WTC11 (cell line): Measurements from ENCODE around the gene OSCP1. TPM values are rescaled to one million over a fixed set of nuclear protein-coding genes. Genes with fewer than 3 reads are reported as not detected.

Experiments
- ATAC-seq: fragments of 200-7000 bp; cut with Tn5 transposase; 2 replicates; pipeline ENCODE4 v1.10.0; 2021; ENCODE audit warnings: mild to moderate bottlenecking, moderate library complexity
- CTCF ChIA-PET: fragments of 300-600 bp; sonication (Branson Sonifier 250); formaldehyde crosslinking; loops from one replicate; lab custom pipeline; 2021; ENCODE audit warnings: antibody characterized with exemption; lab: Charles Lee
- POLR2A ChIA-PET: fragments of 350-600 bp; sonication (Branson Sonifier 250); formaldehyde crosslinking; loops from one replicate; lab custom pipeline; 2021; ENCODE audit warnings: antibody characterized with exemption; lab: Charles Lee
- DNase-seq: peaks from one replicate; pipeline ENCODE4 v3.0.0; 2021; ENCODE audit warnings: low spot score
- H3K27ac Mint-ChIP-seq: 2 replicates; pipeline ENCODE4 v1.8.0; 2021; ENCODE audit warnings: mixed read lengths
- H3K27me3 Mint-ChIP-seq: 2 replicates; pipeline ENCODE4 v1.8.0; 2021; ENCODE audit warnings: low read depth, mild to moderate bottlenecking, moderate library complexity, mixed read lengths
- H3K36me3 Mint-ChIP-seq: 2 replicates; pipeline ENCODE4 v1.8.0; 2021; ENCODE audit warnings: mixed read lengths
- H3K4me1 Mint-ChIP-seq: 2 replicates; pipeline ENCODE4 v1.8.0; 2022; ENCODE audit warnings: mixed read lengths
- H3K4me3 Mint-ChIP-seq: 2 replicates; pipeline ENCODE4 v1.8.0; 2021; ENCODE audit warnings: mild to moderate bottlenecking, moderate library complexity, mixed read lengths
- H3K9me3 Mint-ChIP-seq: 2 replicates; pipeline ENCODE4 v1.8.0; 2021; ENCODE audit warnings: mixed read lengths
- CBFB ChIP-seq: sonication (generic); formaldehyde crosslinking; IDR thresholded peaks from 2 replicates; pipeline ENCODE4 v1.8.1; 2022; ENCODE audit warnings: mild to moderate bottlenecking, low read depth, missing genetic modification reagents
- CREB1 ChIP-seq: sonication (generic); formaldehyde crosslinking; IDR thresholded peaks from 2 replicates; pipeline ENCODE4 v1.8.0; 2023; ENCODE audit warnings: mild to moderate bottlenecking, missing genetic modification reagents
- FOXP1 ChIP-seq: sonication (generic); formaldehyde crosslinking; IDR thresholded peaks from 2 replicates; pipeline ENCODE4 v1.8.0; 2022; ENCODE audit warnings: missing genetic modification reagents, mild to moderate bottlenecking, moderate library complexity, borderline replicate concordance
- GABPB1 ChIP-seq: sonication (generic); formaldehyde crosslinking; IDR thresholded peaks from 2 replicates; pipeline ENCODE4 v1.8.1; 2023; ENCODE audit warnings: mild to moderate bottlenecking, missing genetic modification reagents
- GRHL2 ChIP-seq: fragments of 250-450 bp; sonication (Bioruptor Pico); IDR thresholded peaks from 2 replicates; pipeline ENCODE4 v1.8.0; 2022; ENCODE audit warnings: mild to moderate bottlenecking, moderate library complexity; ENCODE audit not compliant: insufficient replicate concordance, severe bottlenecking
- HMGA2 ChIP-seq: fragments of 250-450 bp; sonication (Bioruptor Pico); IDR thresholded peaks from 2 replicates; pipeline ENCODE4 v1.4.0; 2021; ENCODE audit warnings: mild to moderate bottlenecking, moderate library complexity
- IRF2 ChIP-seq: sonication (generic); formaldehyde crosslinking; IDR thresholded peaks from 2 replicates; pipeline ENCODE4 v1.8.0; 2022; ENCODE audit warnings: low read depth, missing genetic modification reagents, borderline replicate concordance
- MXD4 ChIP-seq: fragments of 250-450 bp; sonication (Bioruptor Pico); IDR thresholded peaks from 2 replicates; pipeline ENCODE4 v1.8.0; 2021; ENCODE audit warnings: mild to moderate bottlenecking, moderate library complexity, borderline replicate concordance
- NFATC4 ChIP-seq: fragments of 250-450 bp; sonication (Bioruptor Pico); IDR thresholded peaks from 2 replicates; pipeline ENCODE4 v1.9.0; 2021; ENCODE audit warnings: mild to moderate bottlenecking
- NR3C1 ChIP-seq: sonication (generic); formaldehyde crosslinking; conservative IDR thresholded peaks from 2 replicates; pipeline ENCODE4 v1.8.1; 2023; ENCODE audit warnings: low read depth, mild to moderate bottlenecking, missing genetic modification reagents
- RORB ChIP-seq: fragments of 250-450 bp; sonication (Bioruptor Pico); IDR thresholded peaks from 2 replicates; pipeline ENCODE4 v1.9.0; 2021; ENCODE audit warnings: mild to moderate bottlenecking
- SP1 ChIP-seq: sonication (generic); formaldehyde crosslinking; conservative IDR thresholded peaks from 2 replicates; pipeline ENCODE4 v1.8.1; 2022; ENCODE audit warnings: missing genetic modification reagents
- TP53 ChIP-seq: sonication (generic); formaldehyde crosslinking; IDR thresholded peaks from 2 replicates; pipeline ENCODE4 v1.8.1; 2023; ENCODE audit warnings: mild to moderate bottlenecking, missing genetic modification reagents
- ZNF121 ChIP-seq: sonication (generic); formaldehyde crosslinking; IDR thresholded peaks from 2 replicates; pipeline ENCODE4 v1.8.0; 2023; ENCODE audit warnings: missing genetic modification reagents
- ZNF396 ChIP-seq: fragments of 250-450 bp; sonication (Bioruptor Pico); IDR thresholded peaks from 2 replicates; pipeline ENCODE4 v1.8.0; 2021; ENCODE audit warnings: mild to moderate bottlenecking, moderate library complexity, borderline replicate concordance
- total RNA-seq: library from RNA; stranded (reverse); gene quantifications from 3 replicates; pipeline ENCODE4 v1.2.3, GENCODE V29; 2021
- TF ChIP-seq, protein P1 (sequence below): fragments of 200-600 bp; IDR thresholded peaks from 2 replicates; pipeline ENCODE4 v1.8.0; 2022; ENCODE audit warnings: antibody characterized with exemption
- TF ChIP-seq, protein P2 (sequence below): sonication (generic); formaldehyde crosslinking; IDR thresholded peaks from 2 replicates; pipeline ENCODE4 v1.8.1; 2023; ENCODE audit warnings: mild to moderate bottlenecking, missing genetic modification reagents, moderate library complexity
- TF ChIP-seq, protein P3 (sequence below): sonication (generic); formaldehyde crosslinking; IDR thresholded peaks from 2 replicates; pipeline ENCODE4 v1.8.0; 2022; ENCODE audit warnings: mild to moderate bottlenecking, missing genetic modification reagents
- TF ChIP-seq, protein P4 (sequence below): sonication (generic); formaldehyde crosslinking; IDR thresholded peaks from 2 replicates; pipeline ENCODE4 v1.8.1; 2023; ENCODE audit warnings: mild to moderate bottlenecking, moderate library complexity, missing genetic modification reagents
- TF ChIP-seq, protein P5 (sequence below): sonication (generic); formaldehyde crosslinking; IDR thresholded peaks from 2 replicates; pipeline ENCODE4 v1.8.1; 2022; ENCODE audit warnings: low read depth, missing genetic modification reagents, borderline replicate concordance
- TF ChIP-seq, protein P6 (sequence below): fragments of 250-450 bp; sonication (Bioruptor Pico); conservative IDR thresholded peaks from 2 replicates; pipeline ENCODE4 v1.9.0; 2021; ENCODE audit warnings: mild to moderate bottlenecking

The OSCP1 gene
- total RNA-seq, 1 experiment from 2014 or later, result 1.7 TPM

DNA sequence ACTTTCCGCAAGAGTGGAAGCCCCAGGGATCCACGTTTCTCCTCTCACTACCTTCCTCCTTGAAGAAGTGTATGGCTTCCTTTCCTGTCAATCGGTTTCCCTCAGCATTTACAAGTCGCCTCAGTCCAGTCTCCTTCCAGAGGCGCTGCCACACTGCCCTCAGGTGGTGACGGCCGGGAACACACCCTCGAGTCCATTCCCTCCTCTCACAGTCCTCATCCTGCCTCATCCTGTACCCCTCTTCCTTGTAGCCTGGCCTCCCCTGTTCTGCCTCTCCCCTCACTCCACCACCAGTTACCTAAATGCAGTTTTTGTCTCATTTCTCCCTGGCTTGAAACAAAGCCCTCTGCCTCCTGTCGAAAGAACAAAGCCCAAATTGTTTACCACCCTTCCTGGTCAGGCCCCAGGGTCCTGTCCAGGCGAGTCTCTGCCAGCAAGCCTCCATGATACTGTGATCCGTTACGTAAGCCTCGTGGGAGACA is 29.4 kb downstream of the OSCP1 start:
- peak; percentile 98 for ATAC-seq
- TF ChIP-seq NFATC4, result no peak
- TF ChIP-seq, protein P1, sequence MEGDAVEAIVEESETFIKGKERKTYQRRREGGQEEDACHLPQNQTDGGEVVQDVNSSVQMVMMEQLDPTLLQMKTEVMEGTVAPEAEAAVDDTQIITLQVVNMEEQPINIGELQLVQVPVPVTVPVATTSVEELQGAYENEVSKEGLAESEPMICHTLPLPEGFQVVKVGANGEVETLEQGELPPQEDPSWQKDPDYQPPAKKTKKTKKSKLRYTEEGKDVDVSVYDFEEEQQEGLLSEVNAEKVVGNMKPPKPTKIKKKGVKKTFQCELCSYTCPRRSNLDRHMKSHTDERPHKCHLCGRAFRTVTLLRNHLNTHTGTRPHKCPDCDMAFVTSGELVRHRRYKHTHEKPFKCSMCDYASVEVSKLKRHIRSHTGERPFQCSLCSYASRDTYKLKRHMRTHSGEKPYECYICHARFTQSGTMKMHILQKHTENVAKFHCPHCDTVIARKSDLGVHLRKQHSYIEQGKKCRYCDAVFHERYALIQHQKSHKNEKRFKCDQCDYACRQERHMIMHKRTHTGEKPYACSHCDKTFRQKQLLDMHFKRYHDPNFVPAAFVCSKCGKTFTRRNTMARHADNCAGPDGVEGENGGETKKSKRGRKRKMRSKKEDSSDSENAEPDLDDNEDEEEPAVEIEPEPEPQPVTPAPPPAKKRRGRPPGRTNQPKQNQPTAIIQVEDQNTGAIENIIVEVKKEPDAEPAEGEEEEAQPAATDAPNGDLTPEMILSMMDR, result peak; percentile 88
- H3K4me3 Mint-ChIP-seq, result no peak overlapping the region
- H3K9me3 Mint-ChIP-seq, result no peaks in the 10 kb centered on the region
- DNase-seq, result peak; percentile 97
- H3K27me3 Mint-ChIP-seq, result no peaks in the 10 kb centered on the region; the same call in 1 of the 2 replicates
- POLR2A ChIA-PET, result no interaction called here
- H3K4me1 Mint-ChIP-seq, result peaks cover 11% of the 10 kb centered on the region
- CTCF ChIA-PET, result interaction anchor here (1.4 kb wide), 1 partner anchor 78 kb away, joined by 10 read pairs; no protein-coding TSS in a partner anchor
- peak overlapping the region; percentile 80 for H3K27ac Mint-ChIP-seq
- H3K36me3 Mint-ChIP-seq, result no peaks in the 10 kb centered on the region

DNA sequence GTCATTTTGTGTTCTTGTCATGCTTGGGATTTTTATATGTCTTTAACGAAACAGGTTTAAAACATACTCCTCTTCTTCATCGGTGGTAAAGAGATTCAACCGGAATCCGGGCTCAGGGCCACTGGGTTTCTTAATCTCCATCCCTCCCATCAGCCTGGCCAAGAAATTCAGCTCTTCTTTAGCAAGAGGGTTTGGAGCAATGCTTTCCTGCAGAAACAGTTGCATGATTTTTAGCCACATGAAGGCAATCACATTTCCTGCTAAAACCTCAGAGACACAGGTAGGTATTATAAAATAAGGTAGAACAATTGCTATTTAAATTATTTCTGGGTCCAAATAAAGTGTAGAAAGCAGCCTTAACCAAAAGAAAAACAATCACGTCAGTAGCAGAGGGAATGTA is 29.8 kb downstream of the OSCP1 start:
- Mint-ChIP-seq H3K27ac (no peak overlapping the region; the same call in 1 of the 2 replicates), H3K9me3 (no peaks in the 10 kb centered on the region), H3K36me3 (no peaks in the 10 kb centered on the region), H3K4me1 (peaks cover 11% of the 10 kb centered on the region), H3K4me3 (no peak overlapping the region), H3K27me3 (no peaks in the 10 kb centered on the region)
- ChIA-PET CTCF (interaction anchor here (0.9 to 2.1 kb wide), 5 partner anchors 51 to 271 kb away, joined by 3 to 12 read pairs (median 5); partner anchors contain the start of gene TRAPPC3), POLR2A (no interaction called here)
- ATAC-seq (no peak), DNase-seq (no peak)
- TF ChIP-seq, protein P2, sequence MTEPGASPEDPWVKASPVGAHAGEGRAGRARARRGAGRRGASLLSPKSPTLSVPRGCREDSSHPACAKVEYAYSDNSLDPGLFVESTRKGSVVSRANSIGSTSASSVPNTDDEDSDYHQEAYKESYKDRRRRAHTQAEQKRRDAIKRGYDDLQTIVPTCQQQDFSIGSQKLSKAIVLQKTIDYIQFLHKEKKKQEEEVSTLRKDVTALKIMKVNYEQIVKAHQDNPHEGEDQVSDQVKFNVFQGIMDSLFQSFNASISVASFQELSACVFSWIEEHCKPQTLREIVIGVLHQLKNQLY (CRISPR knock-in tag), result no peak
- TF ChIP-seq, protein P3, sequence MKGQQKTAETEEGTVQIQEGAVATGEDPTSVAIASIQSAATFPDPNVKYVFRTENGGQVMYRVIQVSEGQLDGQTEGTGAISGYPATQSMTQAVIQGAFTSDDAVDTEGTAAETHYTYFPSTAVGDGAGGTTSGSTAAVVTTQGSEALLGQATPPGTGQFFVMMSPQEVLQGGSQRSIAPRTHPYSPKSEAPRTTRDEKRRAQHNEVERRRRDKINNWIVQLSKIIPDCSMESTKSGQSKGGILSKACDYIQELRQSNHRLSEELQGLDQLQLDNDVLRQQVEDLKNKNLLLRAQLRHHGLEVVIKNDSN, result no peak
- no peak for TF ChIP-seq GRHL2 (CRISPR knock-in tag)
- no peak for TF ChIP-seq SP1 (CRISPR knock-in tag)
- TF ChIP-seq, protein P4, sequence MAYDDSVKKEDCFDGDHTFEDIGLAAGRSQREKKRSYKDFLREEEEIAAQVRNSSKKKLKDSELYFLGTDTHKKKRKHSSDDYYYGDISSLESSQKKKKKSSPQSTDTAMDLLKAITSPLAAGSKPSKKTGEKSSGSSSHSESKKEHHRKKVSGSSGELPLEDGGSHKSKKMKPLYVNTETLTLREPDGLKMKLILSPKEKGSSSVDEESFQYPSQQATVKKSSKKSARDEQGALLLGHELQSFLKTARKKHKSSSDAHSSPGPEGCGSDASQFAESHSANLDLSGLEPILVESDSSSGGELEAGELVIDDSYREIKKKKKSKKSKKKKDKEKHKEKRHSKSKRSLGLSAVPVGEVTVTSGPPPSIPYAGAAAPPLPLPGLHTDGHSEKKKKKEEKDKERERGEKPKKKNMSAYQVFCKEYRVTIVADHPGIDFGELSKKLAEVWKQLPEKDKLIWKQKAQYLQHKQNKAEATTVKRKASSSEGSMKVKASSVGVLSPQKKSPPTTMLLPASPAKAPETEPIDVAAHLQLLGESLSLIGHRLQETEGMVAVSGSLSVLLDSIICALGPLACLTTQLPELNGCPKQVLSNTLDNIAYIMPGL (CRISPR knock-in tag), result no peak
- TF ChIP-seq IRF2, result no peak
- TF ChIP-seq FOXP1 (CRISPR knock-in tag), result no peak
- no peak for TF ChIP-seq RORB
- no peak for TF ChIP-seq NR3C1 (CRISPR knock-in tag)
- TF ChIP-seq HMGA2 (CRISPR knock-in tag), result no peak
- TF ChIP-seq TP53 (CRISPR knock-in tag), result no peak
- TF ChIP-seq, protein P5, sequence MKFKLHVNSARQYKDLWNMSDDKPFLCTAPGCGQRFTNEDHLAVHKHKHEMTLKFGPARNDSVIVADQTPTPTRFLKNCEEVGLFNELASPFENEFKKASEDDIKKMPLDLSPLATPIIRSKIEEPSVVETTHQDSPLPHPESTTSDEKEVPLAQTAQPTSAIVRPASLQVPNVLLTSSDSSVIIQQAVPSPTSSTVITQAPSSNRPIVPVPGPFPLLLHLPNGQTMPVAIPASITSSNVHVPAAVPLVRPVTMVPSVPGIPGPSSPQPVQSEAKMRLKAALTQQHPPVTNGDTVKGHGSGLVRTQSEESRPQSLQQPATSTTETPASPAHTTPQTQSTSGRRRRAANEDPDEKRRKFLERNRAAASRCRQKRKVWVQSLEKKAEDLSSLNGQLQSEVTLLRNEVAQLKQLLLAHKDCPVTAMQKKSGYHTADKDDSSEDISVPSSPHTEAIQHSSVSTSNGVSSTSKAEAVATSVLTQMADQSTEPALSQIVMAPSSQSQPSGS, result no peak
- no peak for TF ChIP-seq MXD4 (CRISPR knock-in tag)
- TF ChIP-seq CBFB (CRISPR knock-in tag), result no peak
- no peak for TF ChIP-seq GABPB1

DNA sequence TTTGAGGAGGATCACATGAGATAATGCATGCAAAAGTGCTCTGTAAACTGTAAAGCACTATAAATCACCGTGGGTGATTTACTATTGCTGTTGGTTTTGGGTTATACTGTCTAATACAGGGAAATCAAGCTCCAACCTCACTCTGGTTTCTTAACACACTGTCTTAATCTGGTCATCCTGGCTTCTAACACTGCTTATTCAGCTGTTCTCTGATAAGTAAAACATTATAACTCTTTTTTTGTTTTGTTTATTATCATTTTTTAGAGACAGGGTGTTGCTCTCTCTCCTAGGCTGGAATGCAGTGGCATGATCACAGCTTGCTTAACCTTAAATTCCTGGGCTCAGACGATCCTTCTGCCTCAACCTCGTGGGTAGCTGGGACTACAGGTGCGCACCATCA is 30.7 kb downstream of the OSCP1 start:
- no peaks in the 10 kb centered on the region for H3K27me3 Mint-ChIP-seq

More for the DNA sequence above, 30.7 kb downstream of the OSCP1 start:
- ChIA-PET POLR2A (no interaction called here), CTCF (interaction anchor here (0.7 to 2.1 kb wide), 6 partner anchors 51 to 270 kb away, joined by 3 to 12 read pairs (median 5); partner anchors contain the start of gene TRAPPC3)
- ATAC-seq (no peak), DNase-seq (no peak)
- no peaks in the 10 kb centered on the region for H3K36me3 Mint-ChIP-seq
- no peaks in the 10 kb centered on the region for H3K9me3 Mint-ChIP-seq
- TF ChIP-seq NFATC4 (no peak), IRF2 (no peak), CREB1 (CRISPR knock-in tag) (no peak), ZNF396 (CRISPR knock-in tag) (no peak), ZNF121 (CRISPR knock-in tag) (no peak)
- TF ChIP-seq, protein P5, result no peak
- TF ChIP-seq, protein P6, sequence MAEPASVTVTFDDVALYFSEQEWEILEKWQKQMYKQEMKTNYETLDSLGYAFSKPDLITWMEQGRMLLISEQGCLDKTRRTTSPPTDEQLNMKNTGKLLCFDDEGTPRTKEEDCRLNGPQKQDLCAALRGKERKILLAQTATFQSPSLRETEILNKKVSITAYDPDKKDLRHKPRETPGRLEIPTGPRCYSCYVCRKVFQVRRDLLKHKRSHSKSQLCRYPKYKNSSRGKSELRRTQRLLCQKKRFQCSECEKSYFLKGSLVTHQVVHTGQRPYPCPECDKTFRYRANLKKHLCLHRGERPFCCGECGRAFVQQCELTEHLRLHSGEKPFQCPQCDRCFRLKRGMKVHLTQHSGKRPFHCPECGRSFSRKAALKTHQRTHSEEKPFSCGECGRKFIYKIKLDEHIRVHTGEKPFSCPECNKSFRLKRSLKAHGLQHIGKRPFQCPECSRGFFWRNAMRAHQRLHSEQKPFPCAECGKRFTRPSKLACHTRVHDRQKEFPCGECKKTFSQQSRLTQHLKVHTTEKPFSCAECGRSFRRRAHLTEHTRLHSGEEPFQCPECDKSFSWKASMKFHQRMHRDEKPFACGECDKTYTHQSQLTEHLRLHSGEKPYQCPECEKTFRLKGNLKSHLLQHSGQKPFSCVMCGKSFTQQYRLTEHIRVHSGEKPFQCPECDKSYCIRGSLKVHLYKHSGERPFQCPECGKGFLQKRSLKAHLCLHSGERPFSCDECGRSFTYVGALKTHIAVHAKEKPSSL, result no peak
- H3K27ac Mint-ChIP-seq, result no peak overlapping the region
- peaks cover 11% of the 10 kb centered on the region for H3K4me1 Mint-ChIP-seq
- no peak overlapping the region for H3K4me3 Mint-ChIP-seq
